Measurements from ENCODE around the gene MIER2.

The MIER2 gene

DNA sequence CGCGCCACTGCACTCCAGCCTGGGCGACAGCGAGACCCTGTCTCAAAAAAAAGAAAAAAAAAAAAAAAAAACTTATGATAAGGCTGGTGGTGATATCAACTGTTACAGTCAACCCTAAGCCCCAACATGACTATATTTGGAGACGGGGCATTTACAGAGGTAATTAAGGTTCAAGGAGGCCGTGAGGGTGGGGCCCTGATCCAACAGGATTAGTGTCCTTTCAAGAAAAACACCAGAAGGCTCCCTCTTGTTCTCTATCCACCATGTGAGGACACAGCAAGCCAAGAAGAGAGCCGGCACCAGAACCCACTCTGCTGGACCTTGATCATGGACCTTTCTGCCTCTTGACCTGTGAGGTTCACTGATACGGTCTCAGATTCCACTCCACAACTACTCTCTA, 14.1 kb downstream of the MIER2 start:
- DNase-seq (ENCODE audit: low read depth) = no peak

DNA sequence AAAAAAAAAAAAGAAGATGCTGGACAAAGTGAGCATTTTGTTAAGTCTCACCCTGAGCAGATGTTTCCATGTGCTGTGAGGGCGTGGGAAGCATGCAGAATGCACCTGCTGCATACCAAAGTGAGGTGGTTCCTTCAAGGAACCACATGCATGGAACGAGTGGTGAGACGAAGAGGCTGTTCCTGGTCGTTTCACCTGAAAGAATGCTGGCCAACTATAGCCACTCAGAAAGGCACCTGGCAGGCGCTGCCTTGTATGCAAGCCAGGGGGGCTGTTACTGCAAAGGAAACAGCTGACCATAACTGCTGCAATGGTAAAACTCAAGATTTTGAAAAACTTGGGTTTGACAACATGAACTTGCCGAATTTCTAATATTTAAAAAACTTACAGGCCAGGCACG, 14.7 kb downstream of the MIER2 start:
- DNase-seq (ENCODE audit: low read depth) = no peak

DNA sequence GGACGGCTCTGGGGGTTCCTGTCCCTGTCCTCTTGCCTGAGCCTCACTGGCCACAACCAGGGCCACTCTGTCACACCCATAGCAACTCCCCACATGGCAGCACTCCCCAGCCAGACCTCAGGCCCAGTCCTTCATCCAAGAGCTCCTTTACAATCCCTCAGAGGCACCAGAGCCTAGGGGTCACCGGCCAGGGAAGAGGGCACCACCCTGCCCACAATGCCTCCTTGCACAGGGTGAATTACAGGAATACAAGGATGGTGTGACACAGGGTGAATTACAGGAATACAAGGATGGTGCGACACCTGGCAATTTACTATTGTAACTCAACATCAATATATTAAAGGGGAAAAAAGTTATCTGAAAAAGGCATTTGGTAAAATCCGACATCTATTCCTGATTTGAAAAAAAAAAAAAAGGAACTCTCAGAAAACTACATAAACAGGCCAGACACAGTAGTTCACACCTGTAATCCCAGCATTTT, 16.5 kb downstream of the MIER2 start:
- no peak for DNase-seq (ENCODE audit: low read depth)

GRCh38 chr19:327291-328024, 17.1 kb downstream of the MIER2 start:
- DNase-seq (ENCODE audit: low read depth) = no peak

- no peak for DNase-seq (ENCODE audit: low read depth)
Measured at GRCh38 chr19:326871-327270, 17.7 kb downstream of the MIER2 start.

GRCh38 chr19:325937-326565, 18.5 kb downstream of the MIER2 start:
- DNase-seq (ENCODE audit: low read depth) = no peak

DNA sequence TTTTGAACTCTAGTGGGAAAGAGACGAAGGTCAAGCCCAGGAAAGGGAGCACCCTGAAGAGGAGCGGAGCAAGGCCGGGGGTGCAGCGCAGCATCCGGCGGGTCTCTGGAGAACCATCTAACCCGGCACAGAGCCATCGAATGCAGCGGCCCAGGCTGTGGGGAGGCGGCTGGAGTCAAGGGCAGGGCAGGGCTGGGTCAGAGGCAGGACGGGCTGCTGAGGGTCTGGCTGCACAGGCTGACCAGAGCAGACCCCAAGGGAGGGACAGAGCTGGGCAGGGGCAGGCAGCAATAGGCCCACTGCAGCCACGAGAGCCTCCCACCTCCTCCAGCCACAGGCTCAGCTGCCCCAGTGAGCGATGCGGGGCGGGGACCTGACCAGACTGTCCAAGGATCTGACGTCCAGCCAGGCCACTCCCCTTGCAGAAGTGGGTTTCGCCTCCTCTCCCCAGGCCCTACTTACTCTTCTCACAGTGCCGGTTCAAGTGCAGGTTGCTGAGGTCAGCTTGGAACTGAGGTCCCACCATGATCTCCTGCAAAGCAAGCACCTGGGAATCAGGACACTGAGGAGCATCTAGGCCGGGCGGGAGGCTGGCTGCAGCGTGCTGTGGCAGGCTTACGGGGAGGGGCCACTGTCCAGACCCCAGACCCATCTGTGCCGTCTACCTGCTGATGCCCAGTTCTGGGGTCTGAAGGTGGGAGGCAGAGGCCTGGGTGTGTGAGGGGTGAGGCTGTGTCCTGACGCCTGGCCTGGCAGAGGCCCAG, 19.2 kb downstream of the MIER2 start:
- no peak for DNase-seq (ENCODE audit: low read depth)

- no peak for DNase-seq (ENCODE audit: low read depth)
Measured at GRCh38 chr19:324716-325115, 19.9 kb downstream of the MIER2 start.

DNA sequence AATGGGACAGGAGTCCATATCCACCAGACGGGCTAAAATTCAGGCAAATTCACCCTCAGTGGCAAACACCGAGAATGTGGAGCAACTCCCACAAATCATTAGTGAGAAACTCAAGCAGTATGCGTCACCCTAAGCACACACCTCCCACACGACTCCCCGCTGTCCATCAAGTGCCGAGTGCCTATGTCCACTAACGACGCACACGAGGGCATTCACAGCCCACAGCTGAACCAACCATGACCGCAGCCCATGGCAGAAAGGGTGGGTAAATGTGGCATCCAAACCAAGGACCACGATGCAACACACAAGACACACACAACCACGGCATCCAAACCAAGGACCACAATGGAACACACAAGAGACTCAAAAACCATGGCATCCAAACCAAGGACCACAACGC, 22.0 kb downstream of the MIER2 start:
- DNase-seq (ENCODE audit: low read depth) = no peak

GRCh38 chr19:318509-318774, 26.2 kb downstream of the MIER2 start:
- DNase-seq (ENCODE audit: low read depth) = no peak

DNA sequence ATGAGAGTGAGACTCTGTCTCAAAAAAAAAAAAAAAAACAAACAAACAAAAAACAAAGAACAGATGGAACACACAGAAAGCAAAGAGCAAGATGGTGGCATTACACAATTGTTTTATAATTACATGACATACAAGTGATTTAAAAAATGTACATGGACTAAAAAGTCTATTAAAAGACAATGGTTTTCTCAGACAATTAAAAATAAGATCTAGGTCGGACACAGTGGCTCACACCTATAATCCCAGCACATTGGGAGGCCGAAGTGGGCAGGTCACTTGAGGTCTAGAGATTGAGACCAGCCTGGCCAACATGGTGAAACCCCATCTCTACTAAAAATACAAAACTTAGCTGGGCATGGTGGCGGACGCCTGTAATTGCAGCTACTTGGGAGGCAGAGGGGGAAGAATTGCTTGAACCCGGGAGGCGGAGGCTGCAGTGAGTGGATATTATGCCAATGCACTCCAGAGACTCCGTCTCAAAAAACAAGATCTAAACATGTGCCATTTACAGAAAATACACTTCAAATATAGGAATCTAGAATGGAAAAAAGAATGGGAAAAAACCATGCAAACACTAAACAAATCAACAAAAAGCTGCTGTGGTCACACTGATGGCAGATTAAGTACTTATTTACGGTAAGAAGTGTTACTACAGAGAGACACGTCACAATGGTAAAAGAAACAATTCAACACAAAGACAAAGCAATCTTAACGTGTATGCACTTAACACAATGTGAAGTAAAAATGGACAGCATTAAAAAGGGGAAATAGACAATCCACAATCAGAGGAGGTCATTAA, 26.7 kb downstream of the MIER2 start:
- no peak for DNase-seq (ENCODE audit: low read depth)

GRCh38 chr19:315811-316210, 28.8 kb downstream of the MIER2 start:
- DNase-seq (ENCODE audit: low read depth) = no peak

- no peak for DNase-seq (ENCODE audit: low read depth)
Measured at GRCh38 chr19:313988-314815, 30.4 kb downstream of the MIER2 start.

- no peak for DNase-seq (ENCODE audit: low read depth)
Measured at GRCh38 chr19:313169-313987, 31.2 kb downstream of the MIER2 start.

GRCh38 chr19:311813-312261, 32.8 kb downstream of the MIER2 start:
- no peak for DNase-seq (ENCODE audit: low read depth)

GRCh38 chr19:310781-311496, 33.7 kb downstream of the MIER2 start:
- no peak for DNase-seq (ENCODE audit: low read depth)

DNA sequence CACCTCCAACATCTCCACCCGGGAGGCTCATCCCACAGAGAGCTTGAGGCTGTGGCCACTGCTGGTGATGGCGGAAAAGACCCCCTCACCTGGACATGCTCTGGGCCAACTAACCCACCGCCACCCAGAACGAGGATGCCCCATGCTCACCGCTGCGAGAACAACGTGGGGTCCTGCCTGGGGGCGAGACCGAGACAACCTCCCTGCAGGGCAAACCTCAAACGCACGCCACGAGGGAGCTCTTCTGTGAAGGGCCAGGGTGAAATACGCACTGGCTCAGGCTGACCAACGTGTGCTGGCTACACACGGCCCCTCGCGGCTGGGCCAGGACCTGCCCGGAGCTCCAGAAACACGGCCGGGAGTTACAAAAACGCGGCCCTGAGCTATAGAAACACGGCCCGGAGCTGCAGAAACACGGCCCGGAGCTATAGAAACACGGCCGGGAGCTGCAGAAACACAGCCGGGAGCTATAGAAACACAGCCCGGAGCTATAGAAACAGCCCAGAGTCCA, 34.4 kb downstream of the MIER2 start:
- DNase-seq (ENCODE audit: low read depth) = no peak

DNA sequence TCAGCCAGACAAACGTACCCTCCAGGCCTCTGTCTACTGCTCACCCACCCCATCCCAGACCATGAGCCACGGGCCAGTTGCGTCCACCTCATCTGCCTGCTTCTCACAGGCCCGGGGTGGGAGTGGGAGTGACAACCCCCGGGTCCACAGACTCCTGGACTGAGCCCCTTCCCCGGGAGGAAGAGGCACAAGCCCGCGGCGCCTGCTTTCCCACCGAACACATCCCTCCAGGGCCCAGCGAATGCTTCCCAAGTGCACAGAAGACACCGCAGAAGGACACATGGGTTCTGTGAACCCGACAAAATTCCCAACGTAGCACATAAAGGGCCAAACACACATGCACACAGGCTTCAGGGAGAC, 35.4 kb downstream of the MIER2 start:
- no peak for DNase-seq (ENCODE audit: low read depth)

DNA sequence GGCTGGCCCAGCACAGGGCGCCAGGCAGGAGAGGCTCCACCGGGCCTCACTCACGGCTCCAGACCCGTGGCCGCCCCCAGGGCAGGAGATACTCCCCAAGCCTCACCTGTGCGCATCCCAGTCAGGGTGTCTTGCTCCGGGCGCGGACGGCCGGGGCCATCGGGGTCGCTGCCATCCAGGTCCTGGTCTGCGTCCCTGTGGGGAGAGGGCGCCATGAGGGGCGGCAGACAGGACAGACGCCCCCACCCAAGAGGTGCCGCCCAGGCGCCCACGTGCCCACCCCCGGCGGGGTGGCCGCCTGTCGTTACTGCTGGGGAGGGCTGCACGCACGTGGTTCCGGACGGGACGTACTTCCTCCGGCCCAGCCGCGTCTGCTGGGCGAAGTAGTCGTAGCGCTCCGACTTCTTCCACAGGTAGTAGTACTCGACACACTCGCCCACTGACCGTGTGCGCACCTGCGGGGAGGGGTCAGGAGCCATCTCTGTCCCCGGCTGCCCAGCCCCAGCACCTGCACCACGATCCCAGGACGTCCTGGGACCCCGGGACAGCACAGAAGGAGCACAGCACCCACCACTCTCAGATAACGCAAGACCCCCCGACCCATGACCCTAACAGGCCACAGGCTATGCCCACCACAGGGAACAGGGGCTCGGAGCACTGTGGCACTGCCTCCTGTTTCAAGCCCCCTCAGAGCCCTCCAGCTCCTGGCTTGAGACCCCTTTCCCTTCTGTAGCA, 36.0 kb downstream of the MIER2 start:
- DNase-seq (ENCODE audit: low read depth) = no peak
